B cell (primary cell): ENCODE results near the gene MAML2.

Experiments
- EZH2 ChIP-seq: IDR thresholded peaks from 2 replicates; pipeline ENCODE4 v1.6.1; 2012; ENCODE audit warnings: borderline replicate concordance, low read depth, mild to moderate bottlenecking, moderate library complexity, low read length; ENCODE audit not compliant: insufficient read depth, poor library complexity, severe bottlenecking
- TF ChIP-seq, protein P1 (sequence below): fragments of 200-600 bp; IDR thresholded peaks from one replicate; pipeline ENCODE4 v1.8.0; 2022; ENCODE audit warnings: antibody characterized with exemption, mild to moderate bottlenecking

DNA sequence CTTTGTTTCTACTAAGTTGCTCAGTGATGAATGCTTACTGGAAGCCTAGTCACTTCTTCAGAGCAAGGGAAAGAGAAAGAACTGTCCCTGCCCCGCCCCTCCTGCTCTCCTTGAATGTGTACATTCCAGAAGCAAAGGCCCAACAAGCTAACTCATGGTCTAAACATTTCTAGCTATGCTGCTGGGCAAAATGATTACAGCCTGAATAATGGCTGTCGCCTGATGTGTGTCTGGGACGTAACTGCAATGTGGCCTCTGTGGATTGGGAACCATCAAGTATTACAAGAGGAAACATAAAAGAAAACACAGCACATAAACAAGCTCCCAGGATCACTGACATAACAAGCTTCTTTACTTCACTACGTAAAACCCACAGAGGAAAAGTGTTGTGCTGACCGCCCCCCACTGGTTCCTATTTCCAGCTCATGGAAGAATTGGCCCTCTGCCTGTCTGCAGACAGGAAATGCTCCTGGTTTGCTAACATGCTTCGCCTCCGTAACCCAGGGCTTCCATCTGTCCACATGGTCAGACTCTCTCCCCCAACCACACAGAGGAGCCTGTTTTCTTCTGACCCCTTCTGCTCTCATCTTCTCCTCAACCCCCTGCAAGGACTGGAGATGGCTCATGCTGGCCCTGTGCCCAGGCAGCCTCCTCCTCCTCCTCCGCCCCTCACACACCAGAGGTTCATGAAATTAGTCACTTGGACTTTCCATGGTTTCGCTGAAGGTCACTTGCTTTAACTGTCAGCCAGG lies 187.2 kb downstream of the MAML2 start:
- TF ChIP-seq, protein P1, sequence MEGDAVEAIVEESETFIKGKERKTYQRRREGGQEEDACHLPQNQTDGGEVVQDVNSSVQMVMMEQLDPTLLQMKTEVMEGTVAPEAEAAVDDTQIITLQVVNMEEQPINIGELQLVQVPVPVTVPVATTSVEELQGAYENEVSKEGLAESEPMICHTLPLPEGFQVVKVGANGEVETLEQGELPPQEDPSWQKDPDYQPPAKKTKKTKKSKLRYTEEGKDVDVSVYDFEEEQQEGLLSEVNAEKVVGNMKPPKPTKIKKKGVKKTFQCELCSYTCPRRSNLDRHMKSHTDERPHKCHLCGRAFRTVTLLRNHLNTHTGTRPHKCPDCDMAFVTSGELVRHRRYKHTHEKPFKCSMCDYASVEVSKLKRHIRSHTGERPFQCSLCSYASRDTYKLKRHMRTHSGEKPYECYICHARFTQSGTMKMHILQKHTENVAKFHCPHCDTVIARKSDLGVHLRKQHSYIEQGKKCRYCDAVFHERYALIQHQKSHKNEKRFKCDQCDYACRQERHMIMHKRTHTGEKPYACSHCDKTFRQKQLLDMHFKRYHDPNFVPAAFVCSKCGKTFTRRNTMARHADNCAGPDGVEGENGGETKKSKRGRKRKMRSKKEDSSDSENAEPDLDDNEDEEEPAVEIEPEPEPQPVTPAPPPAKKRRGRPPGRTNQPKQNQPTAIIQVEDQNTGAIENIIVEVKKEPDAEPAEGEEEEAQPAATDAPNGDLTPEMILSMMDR: no peak
- no peak for TF ChIP-seq EZH2
